CD4-positive, alpha-beta T cell treated with Interleukin-6 for 4 hours (primary cell): ENCODE data around the gene PLPP4.

Experiments
- DNase-seq: peaks from one replicate; pipeline ENCODE4 v3.0.0-alpha.2; 2020; ENCODE audit warnings: mixed read lengths

PLPP4 gene

DNA sequence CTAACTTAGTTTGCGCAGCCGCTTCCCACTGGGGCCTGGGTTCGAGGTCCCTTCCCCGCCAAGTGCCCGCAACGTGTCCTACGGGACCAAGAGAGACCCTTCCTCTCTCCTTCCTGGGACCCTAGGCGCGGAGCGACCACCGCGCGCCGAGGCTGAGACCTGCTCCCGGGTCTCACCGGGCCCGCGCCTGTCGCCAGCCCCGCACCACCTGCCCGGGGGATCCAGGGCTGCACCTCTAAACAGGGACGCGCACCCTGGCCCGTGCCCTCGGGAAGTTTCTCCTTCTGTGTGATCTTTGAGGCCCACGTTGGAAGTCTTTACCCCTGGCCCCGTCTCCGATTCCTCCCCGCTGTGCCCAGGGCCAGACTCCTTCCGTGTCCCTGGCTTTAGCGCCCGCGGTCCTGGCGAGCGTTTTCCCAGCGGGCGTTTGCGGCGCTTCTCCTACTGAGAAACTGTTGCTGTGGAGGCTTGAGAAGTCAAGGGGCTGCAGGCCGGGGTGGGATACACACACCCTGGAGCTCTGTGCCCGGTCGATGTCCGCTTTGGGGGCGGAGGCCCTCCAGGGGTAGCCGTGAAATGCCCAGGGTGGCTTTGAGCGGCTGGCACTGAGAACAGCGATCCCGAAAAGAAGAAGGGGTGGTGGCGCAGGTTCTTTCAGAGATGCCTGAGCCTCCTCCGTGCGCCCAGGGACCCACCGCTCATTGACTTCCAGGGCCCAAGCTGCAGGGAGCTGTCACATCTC is 575 bp downstream of the PLPP4 start:
- DNase-seq, result no peak

DNA sequence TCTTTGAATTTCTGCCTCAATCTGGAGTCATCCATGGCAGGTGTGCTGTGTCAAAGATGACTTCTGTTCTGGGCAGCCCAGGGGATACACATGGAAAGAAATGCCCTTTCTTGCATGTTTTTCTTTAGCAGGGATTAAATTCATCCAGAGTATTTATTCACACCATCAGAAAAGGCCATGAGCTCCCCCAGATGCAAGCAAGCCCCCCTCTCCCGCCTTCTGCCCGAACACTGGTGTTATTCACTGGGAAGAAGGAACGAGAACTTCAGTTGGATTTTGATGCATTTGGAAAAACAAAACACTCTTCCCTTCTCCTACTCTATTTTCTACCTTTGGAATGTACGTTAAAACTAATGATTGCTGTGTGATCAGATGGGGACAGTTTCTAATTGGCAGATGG is 1.4 kb downstream of the PLPP4 start:
- DNase-seq, result no peak

- DNase-seq, result no peak
These were observed 2.2 kb downstream of the PLPP4 start for GRCh38 chr10:120459185-120459584.

DNA sequence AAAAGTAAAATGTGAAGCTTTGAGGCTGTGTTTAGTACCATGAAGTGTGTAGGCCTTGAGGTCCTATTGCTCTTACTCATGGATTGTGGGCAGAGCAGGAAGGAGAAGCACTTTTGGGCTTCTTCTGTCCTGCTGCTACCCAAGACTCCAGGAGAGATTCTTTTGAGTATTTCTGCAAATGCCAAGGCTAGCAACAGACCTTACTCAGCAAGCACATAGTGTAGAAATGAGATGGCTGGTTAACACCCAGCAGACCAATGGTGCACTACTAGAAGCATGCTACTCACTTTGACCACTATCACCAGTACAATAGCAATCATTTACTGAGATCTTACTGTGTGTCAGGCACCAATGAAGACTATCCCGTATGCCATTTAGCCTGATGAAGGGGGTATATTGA is 3.2 kb downstream of the PLPP4 start:
- DNase-seq, result no peak

DNA sequence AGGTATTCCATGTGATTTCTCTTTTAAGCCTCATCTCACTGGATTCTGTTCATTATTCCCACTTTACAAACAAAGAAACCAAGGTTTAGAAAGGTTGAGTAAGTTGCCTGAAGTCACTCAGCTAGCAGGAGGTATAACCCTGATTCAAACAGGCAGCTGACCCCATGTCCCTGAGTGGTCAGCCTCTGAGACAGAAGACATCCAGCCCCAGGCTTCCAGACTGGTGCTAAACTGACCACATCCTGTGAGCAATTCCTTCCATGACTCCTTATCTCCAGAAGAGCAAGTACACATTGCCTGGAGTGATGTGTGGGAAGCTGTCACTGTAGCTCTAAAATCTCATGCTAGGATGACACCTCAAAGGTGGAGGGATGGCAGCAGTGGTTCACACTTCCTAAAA is 3.7 kb downstream of the PLPP4 start:
- no peak for DNase-seq

GRCh38 chr10:120462018-120462682 is 5.1 kb downstream of the PLPP4 start:
- no peak for DNase-seq

DNA sequence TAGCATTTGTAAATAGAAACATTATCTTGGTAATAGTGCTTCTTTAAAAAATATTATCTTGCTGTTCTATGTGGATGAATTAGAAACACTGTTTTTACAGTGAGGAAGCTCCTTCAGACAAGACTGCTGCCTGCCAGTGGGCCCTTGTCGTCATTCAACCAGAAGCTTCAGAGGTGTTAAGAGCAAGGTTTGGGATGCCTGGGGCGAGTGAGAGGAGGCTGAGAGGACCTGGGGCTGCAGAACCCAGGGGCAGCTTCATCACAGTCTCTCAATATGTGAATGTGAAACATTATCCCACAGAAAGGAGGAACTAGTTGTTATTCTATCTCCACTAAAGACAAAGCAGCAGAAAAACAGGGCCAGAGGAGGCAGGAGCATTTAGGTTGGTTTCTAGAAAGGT is 8.1 kb downstream of the PLPP4 start:
- DNase-seq, result no peak

DNA sequence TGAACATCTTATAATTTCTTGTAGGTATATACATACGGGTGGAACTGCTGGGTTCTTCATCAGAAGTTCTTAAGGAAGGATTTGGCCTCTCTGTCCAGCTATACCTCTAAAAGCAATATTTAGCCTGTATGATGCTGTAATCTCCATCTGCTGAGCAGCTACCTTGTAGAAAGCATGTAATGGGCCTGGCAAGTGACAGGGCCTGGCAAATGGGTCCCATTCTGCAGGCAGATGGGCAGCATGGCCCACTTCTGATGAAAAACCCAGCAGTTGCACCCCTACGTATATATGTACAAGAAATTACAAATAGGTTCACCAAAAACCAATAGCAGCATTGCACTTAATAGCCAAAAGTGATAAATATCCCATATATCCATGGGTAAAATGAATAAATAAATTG is 9.0 kb downstream of the PLPP4 start:
- DNase-seq, result no peak

GRCh38 chr10:120473593-120473992 is 16.6 kb downstream of the PLPP4 start:
- DNase-seq, result no peak

DNA sequence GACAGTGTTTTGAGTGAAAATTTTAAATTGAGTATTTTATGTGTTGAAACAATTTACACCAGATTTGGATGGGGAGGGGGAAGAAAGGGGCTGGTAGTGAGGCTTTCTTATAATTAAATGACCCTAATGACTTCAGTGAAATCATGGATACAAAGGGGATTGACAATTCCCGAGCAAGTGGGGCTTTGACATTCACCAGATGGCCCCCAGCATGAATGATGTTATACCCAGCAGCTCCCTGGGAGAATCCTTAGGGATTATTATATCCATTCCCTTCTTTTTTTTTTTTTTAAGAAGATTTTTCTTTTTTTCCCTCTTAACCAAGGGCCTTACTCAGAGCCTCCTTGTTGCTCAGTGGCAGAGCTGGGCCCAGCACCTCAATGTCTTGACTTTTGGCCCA is 17.9 kb downstream of the PLPP4 start:
- no peak for DNase-seq

DNA sequence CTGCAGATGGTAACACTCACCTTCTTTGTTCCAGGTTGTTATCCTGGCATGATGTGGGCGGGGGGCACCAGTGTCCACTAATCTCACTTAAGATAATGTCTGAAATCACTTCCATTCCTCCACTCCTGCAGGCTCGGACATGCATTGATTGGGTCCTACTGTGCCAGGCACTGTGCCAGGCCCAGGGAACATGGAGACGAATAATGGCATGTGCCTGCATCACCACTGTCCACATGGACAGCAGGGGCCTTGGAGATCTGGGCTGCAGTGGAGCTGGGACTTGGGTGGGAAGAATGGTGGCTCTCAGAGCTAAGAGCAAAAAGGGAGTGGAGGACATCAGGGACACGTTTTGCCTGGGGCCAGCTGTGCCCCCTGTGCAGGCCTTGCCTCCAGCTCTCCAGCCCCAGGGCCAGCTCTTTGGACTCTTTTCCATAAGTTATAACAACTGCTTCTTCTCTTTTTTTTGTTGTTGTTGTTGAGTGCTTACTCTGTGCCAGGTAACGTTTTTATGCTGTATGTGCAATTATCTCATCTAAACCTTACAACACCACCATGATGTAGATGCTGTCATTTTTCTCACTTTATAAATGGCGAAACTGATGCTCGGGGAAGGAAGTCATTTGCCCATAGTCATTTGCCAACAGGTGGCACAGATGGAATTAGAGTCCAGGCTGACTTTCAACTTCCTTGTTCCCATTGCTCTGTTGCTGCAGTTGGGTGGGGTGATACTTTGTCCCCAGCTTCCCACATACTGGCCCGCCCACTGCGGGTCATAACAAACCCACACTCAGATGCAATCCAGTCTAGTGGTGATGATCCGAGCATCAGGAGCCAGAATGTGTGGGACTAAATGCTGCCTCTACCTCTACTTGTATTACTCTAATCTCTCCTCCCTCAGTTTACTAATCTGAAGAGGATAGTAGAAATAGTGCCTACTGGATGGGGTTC is 19.1 kb downstream of the PLPP4 start:
- DNase-seq, result no peak

DNA sequence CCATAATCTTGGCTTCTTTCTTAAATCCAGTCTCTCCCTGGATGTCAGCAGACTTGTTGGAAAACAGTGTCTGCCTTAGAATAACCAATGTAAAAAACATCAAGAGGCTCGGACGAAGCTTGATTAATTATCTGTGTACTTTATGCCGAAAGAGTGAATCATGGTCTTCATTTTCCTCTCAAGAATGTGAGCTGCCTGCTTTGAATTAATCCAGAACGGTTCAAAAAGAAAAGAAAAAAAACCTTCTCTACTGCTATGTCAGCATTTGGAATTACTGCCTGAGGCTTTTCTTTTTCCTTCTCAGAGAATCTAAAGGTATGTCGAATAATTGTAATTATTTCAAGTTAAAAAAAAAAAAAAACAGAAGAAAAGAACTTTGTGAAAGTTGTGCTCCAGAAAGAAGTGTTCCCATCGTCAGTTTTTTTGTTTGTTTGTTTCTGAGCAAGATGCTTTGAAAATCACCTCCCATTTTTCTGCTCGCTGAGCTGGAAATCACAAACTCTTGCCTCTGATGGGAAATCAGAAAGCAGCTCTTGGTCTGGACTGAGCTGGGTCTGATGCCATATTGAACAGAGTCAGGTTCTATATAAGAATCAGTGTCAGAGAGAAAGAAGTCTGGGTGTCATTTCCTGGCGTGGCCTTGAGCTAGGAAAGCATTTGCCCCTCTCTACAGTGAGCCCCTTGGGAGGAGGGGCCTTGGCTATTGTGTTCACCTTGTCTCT is 20.2 kb downstream of the PLPP4 start:
- no peak for DNase-seq

DNA sequence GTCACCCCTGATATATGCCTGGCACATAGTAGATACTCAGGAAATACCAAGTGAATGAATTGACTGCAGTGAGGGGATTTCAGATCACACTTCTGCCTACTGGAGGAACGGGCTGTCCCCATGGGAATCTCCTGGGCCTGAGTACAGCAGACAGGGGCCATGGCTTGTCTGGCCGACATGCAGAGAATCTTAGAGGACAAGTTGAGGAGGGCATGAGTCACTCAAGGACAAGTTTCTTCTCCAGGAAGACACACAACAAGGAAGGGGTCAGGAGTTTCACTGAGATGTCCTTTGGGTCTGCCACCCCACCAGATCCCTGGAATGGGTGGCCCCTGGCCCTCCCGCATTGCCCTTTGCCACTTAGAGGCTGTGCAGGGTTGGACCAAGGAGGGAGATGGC is 20.7 kb downstream of the PLPP4 start:
- no peak for DNase-seq

DNA sequence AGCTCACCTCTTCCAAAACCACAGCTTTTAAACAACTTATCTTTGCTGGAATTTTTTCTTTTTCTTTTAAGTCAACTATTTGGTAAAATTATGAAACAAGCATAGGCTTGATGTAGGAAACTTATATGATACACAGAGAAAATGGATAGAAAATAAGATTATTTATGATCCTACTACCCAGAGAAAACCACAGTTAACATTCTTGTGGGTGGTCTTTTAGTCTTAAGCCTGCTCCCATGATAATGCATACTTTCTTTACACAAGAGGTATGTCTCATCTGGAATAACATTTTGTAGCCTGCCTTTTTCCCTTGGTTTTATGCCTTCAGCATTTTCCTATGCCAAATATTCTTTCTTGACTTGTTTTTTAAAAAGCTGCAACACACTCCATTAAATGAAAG is 21.4 kb downstream of the PLPP4 start:
- DNase-seq, result no peak

DNA sequence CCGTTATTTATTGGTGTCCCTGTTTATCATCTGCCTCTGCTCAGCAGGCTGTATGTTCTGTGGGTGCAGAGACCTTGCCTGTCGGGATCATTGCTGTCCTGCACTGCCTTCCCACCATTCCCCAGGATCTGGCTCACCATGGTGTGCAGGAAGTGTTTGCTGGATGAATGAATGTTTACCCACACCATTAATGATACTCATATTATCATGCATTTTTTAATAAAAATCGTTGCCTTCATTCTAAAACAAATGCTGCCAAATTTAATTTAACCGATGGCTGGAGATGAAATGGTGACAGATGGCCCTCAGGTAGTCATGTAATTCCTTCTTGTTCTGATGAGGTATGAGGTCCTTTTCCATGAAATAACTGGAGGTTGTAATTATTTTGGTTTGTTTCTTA is 22.5 kb downstream of the PLPP4 start:
- no peak for DNase-seq

DNA sequence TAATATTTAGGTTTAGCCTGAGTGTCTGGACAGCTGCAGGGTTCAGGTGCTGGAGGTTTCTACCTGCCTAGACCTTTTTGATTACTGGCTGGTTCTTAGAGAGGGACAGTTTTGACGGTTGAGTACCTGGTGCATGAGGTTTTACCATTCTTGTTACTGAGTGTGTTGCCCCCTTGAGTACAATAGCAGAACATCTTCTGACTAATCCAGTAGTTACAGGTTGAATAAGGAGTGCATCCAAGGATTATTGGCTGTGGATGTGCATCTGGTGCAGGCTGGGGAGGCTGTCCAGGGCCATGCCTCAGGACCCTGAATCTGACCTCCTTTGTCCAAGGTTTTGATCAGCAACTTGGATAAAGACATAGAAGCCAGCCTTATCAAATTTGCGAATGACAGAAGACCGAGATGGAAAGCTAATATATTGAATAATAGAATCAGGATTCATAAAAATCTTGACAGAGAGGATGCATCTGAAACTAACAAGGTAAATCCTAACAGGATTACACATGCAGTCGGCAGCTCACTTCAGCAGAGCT is 23.1 kb downstream of the PLPP4 start:
- no peak for DNase-seq

DNA sequence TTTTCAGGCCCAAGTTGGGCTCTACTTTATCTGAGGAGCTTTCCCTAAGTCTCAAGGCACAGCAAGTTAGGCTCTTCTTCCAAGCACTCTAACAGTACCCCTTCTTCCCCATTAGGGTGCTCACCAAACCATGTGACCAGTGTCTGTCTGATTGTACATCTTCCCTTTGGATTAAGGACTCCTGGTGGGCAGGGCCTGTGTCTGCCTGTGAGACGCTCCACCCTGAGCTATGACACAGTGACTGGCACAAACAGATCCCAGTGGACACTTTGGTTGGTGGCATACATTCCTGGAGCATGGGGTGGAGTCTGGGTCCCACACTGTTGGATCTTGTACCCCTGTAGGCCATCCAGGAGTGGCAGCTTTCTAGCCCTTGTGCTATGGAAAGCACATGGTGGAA is 23.8 kb downstream of the PLPP4 start:
- DNase-seq, result no peak

DNA sequence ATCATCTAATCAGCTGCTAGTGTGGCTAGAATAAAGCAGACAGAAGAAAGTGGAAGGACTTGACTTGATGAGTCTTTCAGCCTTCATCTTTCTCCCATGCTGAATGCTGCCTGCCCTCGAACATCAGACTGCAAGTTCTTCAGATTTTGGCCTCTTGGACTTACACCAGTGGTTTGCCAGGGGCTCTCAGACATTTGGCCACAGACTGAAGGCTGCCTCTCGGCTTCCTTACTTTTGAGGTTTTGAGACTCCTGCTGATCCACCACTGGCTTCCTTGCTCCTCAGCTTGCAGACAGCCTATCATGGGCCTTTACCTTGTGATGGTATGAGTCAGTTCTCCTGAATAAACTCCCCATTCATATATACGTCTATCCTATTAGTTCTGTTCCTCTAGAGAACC is 26.0 kb downstream of the PLPP4 start:
- no peak for DNase-seq

GRCh38 chr10:120483651-120484301 is 26.7 kb downstream of the PLPP4 start:
- DNase-seq, result no peak

DNA sequence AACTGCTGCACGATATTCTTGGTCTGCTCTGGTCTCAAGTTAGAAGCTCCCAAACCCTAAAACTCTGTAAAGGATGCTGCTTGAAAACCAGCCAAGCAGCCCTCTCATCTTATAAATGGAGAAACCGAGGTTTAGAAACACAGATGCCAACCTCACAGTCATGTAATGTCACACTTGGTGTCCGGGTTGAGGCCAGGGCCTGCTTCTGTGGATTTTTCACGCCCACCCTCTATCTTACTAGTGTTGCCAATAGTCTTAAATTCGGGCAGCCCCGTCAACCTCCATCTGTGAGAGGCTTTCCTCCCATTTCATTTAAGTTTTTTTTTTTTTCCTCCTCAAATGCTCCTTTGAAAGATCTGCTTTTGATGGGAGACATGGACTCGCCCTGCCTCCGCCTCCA is 28.9 kb downstream of the PLPP4 start:
- DNase-seq, result no peak

- no peak for DNase-seq
These were observed 29.7 kb downstream of the PLPP4 start for GRCh38 chr10:120486671-120487205.

GRCh38 chr10:120490288-120490687 is 33.3 kb downstream of the PLPP4 start:
- no peak for DNase-seq
